H9 (cell line): Measurements from ENCODE around the gene PEX5L. TPM values are rescaled to one million over a fixed set of nuclear protein-coding genes. Genes with fewer than 3 reads are reported as not detected.

Source experiments
- DNase-seq: peaks from one replicate; pipeline ENCODE4 v3.0.0-alpha.2; 2017
- H2AFZ ChIP-seq: one replicate; pipeline ENCODE4 v1.6.1; 2013; ENCODE audit warnings: mild to moderate bottlenecking, low read length, control low read depth, moderate library complexity
- H2AK5ac ChIP-seq: 2 replicates; pipeline ENCODE4 v1.6.1; 2013; ENCODE audit warnings: low read length, control low read depth, mixed read lengths; ENCODE audit not compliant: insufficient read length
- H2BK120ac ChIP-seq: one replicate; pipeline ENCODE4 v1.6.1; 2013; ENCODE audit warnings: low read depth, mild to moderate bottlenecking, low read length, control low read depth, inconsistent platforms; ENCODE audit not compliant: poor library complexity, severe bottlenecking
- H2BK12ac ChIP-seq: 2 replicates; pipeline ENCODE4 v1.6.1; 2013; ENCODE audit warnings: low read length, control low read depth, mixed read lengths, low read depth; ENCODE audit not compliant: insufficient read length
- H2BK15ac ChIP-seq: 2 replicates; pipeline ENCODE4 v1.6.1; 2013; ENCODE audit warnings: low read depth, low read length, control low read depth
- H2BK20ac ChIP-seq: one replicate; pipeline ENCODE4 v1.6.1; 2013; ENCODE audit warnings: low read depth, mild to moderate bottlenecking, low read length, control low read depth, inconsistent platforms; ENCODE audit not compliant: poor library complexity, severe bottlenecking
- H2BK5ac ChIP-seq: 2 replicates; pipeline ENCODE4 v1.6.1; 2013; ENCODE audit warnings: low read length, control low read depth, mixed read lengths; ENCODE audit not compliant: insufficient read length
- H3K14ac ChIP-seq: 2 replicates; pipeline ENCODE4 v1.6.1; 2013; ENCODE audit warnings: low read length, control low read depth; ENCODE audit not compliant: insufficient read depth
- H3K18ac ChIP-seq: 2 replicates; pipeline ENCODE4 v1.6.1; 2013; ENCODE audit warnings: low read depth, mild to moderate bottlenecking, mixed read lengths, low read length, control low read depth; ENCODE audit not compliant: insufficient read length
- H3K23ac ChIP-seq: 2 replicates; pipeline ENCODE4 v1.6.1; 2013; ENCODE audit warnings: low read length, control low read depth, mixed read lengths, low read depth; ENCODE audit not compliant: insufficient read length
- H3K23me2 ChIP-seq: 2 replicates; pipeline ENCODE4 v1.6.1; 2013; ENCODE audit warnings: low read depth, mild to moderate bottlenecking, mixed read lengths, low read length, control low read depth; ENCODE audit not compliant: insufficient read length, poor library complexity, severe bottlenecking
- H3K27ac ChIP-seq: 2 replicates; pipeline ENCODE4 v1.5.1; 2013; ENCODE audit warnings: low read length, control low read depth, mixed read lengths, low read depth; ENCODE audit not compliant: insufficient read length
- H3K27me3 ChIP-seq: 2 replicates; pipeline ENCODE4 v1.6.1; 2013; ENCODE audit warnings: low read length, control low read depth, inconsistent platforms; ENCODE audit not compliant: insufficient read depth
- H3K4ac ChIP-seq: 2 replicates; pipeline ENCODE4 v1.6.1; 2013; ENCODE audit warnings: low read depth, mild to moderate bottlenecking, control low read depth, inconsistent platforms, low read length, moderate library complexity
- H3K4me1 ChIP-seq: 2 replicates; pipeline ENCODE4 v1.6.1; 2013; ENCODE audit warnings: low read length, control low read depth, inconsistent platforms; ENCODE audit not compliant: insufficient read depth
- H3K4me2 ChIP-seq: 2 replicates; pipeline ENCODE4 v1.6.1; 2013; ENCODE audit warnings: low read length, control low read depth, mixed read lengths; ENCODE audit not compliant: insufficient read length, insufficient read depth
- H3K56ac ChIP-seq: 2 replicates; pipeline ENCODE4 v1.6.1; 2013; ENCODE audit warnings: low read depth, mild to moderate bottlenecking, mixed read lengths, low read length, control low read depth; ENCODE audit not compliant: insufficient read length
- H3K79me1 ChIP-seq: 2 replicates; pipeline ENCODE4 v1.6.1; 2013; ENCODE audit warnings: low read depth, mild to moderate bottlenecking, moderate library complexity, low read length, control low read depth, inconsistent platforms; ENCODE audit not compliant: insufficient read depth, poor library complexity, severe bottlenecking
- H3K79me2 ChIP-seq: 2 replicates; pipeline ENCODE4 v1.6.1; 2013; ENCODE audit warnings: low read length, control low read depth, inconsistent platforms; ENCODE audit not compliant: insufficient read depth
- H3K9ac ChIP-seq: 2 replicates; pipeline ENCODE4 v1.6.1; 2013; ENCODE audit warnings: low read length, control low read depth, mixed read lengths; ENCODE audit not compliant: insufficient read length; ENCODE audit errors: extremely low read depth
- H3K9me3 ChIP-seq: one replicate; pipeline ENCODE4 v1.6.1; 2013; ENCODE audit warnings: low read depth, low read length, inconsistent platforms; ENCODE audit not compliant: control insufficient read depth
- H3T11ph ChIP-seq: one replicate; pipeline ENCODE4 v1.6.1; 2013; ENCODE audit warnings: mild to moderate bottlenecking, low read length, control low read depth, inconsistent platforms
- H4K20me1 ChIP-seq: one replicate; pipeline ENCODE4 v1.6.1; 2013; ENCODE audit not compliant: control insufficient read depth, insufficient read length, insufficient read depth
- H4K5ac ChIP-seq: 2 replicates; pipeline ENCODE4 v1.6.1; 2013; ENCODE audit warnings: low read depth, mild to moderate bottlenecking, mixed read lengths, low read length, control low read depth; ENCODE audit not compliant: insufficient read length
- H4K8ac ChIP-seq: replicated peaks from 2 replicates; pipeline ENCODE4 v1.6.1; 2013; ENCODE audit warnings: low read length, control low read depth, mixed read lengths, low read depth; ENCODE audit not compliant: insufficient read length
- H4K91ac ChIP-seq: 2 replicates; pipeline ENCODE4 v1.6.1; 2013; ENCODE audit warnings: low read depth, mild to moderate bottlenecking, moderate library complexity, mixed read lengths, low read length, control low read depth; ENCODE audit not compliant: insufficient read length
- H3K27ac Mint-ChIP-seq, 3 experiments: 2 replicates in 2 of 3; 3 replicates in 1 of 3; pipeline ENCODE4 v1.8.0; 2020 to 2021; ENCODE audit warnings: mixed read lengths in 3 of 3, mild to moderate bottlenecking in 1 of 3, moderate library complexity in 1 of 3
- H3K27me3 Mint-ChIP-seq: 2 replicates; pipeline ENCODE4 v1.8.0; 2021; ENCODE audit warnings: low read depth, mild to moderate bottlenecking, moderate library complexity, mixed read lengths
- H3K36me3 Mint-ChIP-seq, 3 experiments: 2 replicates in 2 of 3; 3 replicates in 1 of 3; pipeline ENCODE4 v1.8.0; 2020 to 2021; ENCODE audit warnings: low read depth in 3 of 3, mixed read lengths in 3 of 3; ENCODE audit not compliant: insufficient read depth in 1 of 3
- H3K4me1 Mint-ChIP-seq, 2 experiments: 2 replicates each; pipeline ENCODE4 v1.8.0; 2020; ENCODE audit warnings: mixed read lengths in 2 of 2
- H3K4me3 Mint-ChIP-seq, 2 experiments: 2 replicates in 1 of 2; 3 replicates in 1 of 2; pipeline ENCODE4 v1.8.0; 2020 to 2021; ENCODE audit warnings: mild to moderate bottlenecking in 2 of 2, mixed read lengths in 2 of 2, moderate library complexity in 1 of 2
- H3K9me3 Mint-ChIP-seq, 2 experiments: 2 replicates in 1 of 2; 3 replicates in 1 of 2; pipeline ENCODE4 v1.8.0; 2020; ENCODE audit warnings: mild to moderate bottlenecking in 2 of 2, mixed read lengths in 2 of 2, moderate library complexity in 1 of 2
- WGBS: extraction: QIAGEN DNeasy Blood & Tissue Kit; methylation state at CpG from one replicate; pipeline ENCODE4 v1.1.7; 2013; ENCODE audit warnings: missing lambda C conversion rate, low lambda C conversion rate, mixed read lengths; ENCODE audit not compliant: insufficient read length; ENCODE audit errors: extremely low coverage; 5-methylcytosine and 5-hydroxymethylcytosine counted together
- total RNA-seq: library from RNA; stranded (reverse); gene quantifications from 2 replicates; pipeline ENCODE4 v1.2.1, GENCODE V29; 2021
- TF ChIP-seq, protein P1 (sequence below): fragments of 200-600 bp; sonication (generic); conservative IDR thresholded peaks from 3 replicates; pipeline ENCODE4 v1.8.0; 2021; ENCODE audit warnings: antibody characterized with exemption, mild to moderate bottlenecking

The PEX5L gene
- total RNA-seq, 1 experiment from 2014 or later, result 0.85 TPM

DNA sequence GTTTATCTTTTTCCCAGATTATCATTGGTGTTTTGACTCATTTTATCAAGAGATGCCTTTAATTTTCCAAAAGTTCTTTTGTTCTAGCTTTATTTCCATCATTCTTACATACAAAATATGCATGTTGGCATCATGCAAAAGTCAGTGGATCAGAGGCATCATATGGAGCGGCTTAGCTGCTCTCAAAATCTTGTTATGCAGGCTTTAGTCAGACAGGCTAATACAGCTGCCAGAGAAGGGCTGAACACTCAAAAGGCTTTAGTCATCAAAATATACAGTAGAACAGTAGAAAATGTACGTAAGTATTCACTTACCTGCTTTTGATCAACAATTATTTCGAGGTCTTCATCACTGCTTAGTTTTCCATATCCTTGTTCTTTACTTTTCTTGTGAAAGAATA, 65.5 kb downstream of the PEX5L start:
- Histone ChIP-seq H2BK12ac (no peak overlapping the region), H3K23me2 (no peaks in the 10 kb centered on the region), H3K4ac (no peak overlapping the region), H3K27ac (no peak overlapping the region), H2BK5ac (no peak overlapping the region), H4K20me1 (no peaks in the 10 kb centered on the region), H2AFZ (no peak overlapping the region), H3K4me1 (no peaks in the 10 kb centered on the region), H2AK5ac (no peak overlapping the region), H3K79me1 (no peaks in the 10 kb centered on the region), H4K8ac (no peak overlapping the region), H3K9me3 (no peaks in the 10 kb centered on the region), H3K18ac (no peak overlapping the region), H3K79me2 (no peaks in the 10 kb centered on the region), H3K23ac (no peak overlapping the region), H2BK20ac (no peak overlapping the region), H3T11ph (no peak overlapping the region), H3K9ac (no peak overlapping the region), H4K5ac (no peak overlapping the region), H4K91ac (no peak overlapping the region), H3K56ac (no peak overlapping the region), H2BK15ac (no peak overlapping the region), H3K4me2 (no peak overlapping the region), H2BK120ac (no peak overlapping the region), H3K14ac (no peak overlapping the region), H3K27me3 (no peaks in the 10 kb centered on the region)
- H3K4me1 Mint-ChIP-seq, result peaks cover 12 to 28% of the 10 kb centered on the region in 2 experiments
- H3K4me3 Mint-ChIP-seq, result no peak overlapping the region
- TF ChIP-seq, protein P1, sequence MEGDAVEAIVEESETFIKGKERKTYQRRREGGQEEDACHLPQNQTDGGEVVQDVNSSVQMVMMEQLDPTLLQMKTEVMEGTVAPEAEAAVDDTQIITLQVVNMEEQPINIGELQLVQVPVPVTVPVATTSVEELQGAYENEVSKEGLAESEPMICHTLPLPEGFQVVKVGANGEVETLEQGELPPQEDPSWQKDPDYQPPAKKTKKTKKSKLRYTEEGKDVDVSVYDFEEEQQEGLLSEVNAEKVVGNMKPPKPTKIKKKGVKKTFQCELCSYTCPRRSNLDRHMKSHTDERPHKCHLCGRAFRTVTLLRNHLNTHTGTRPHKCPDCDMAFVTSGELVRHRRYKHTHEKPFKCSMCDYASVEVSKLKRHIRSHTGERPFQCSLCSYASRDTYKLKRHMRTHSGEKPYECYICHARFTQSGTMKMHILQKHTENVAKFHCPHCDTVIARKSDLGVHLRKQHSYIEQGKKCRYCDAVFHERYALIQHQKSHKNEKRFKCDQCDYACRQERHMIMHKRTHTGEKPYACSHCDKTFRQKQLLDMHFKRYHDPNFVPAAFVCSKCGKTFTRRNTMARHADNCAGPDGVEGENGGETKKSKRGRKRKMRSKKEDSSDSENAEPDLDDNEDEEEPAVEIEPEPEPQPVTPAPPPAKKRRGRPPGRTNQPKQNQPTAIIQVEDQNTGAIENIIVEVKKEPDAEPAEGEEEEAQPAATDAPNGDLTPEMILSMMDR, result no peak
- H3K27me3 Mint-ChIP-seq, result no peaks in the 10 kb centered on the region
- no peaks in the 10 kb centered on the region for H3K9me3 Mint-ChIP-seq
- no peak for DNase-seq
- H3K27ac Mint-ChIP-seq, result no peak overlapping the region
- no peaks in the 10 kb centered on the region for H3K36me3 Mint-ChIP-seq
- no CpG with 5 or more reads among the region's 3 CpGs for WGBS
